ENCODE results near the gene HABP4.

The HABP4 gene

GRCh38 chr9:96524045-96524444 is 74.1 kb downstream of the HABP4 start:
- TF ChIP-seq GATA3 (IDR thresholded peaks at IDR 0.05; ENCODE audit: low read depth, low read length) (no peak), GATA2 (IDR thresholded peaks at IDR 0.05; ENCODE audit: low read depth, low read length) (no peak)

GRCh38 chr9:96524764-96525163 is 74.8 kb downstream of the HABP4 start:
- TF ChIP-seq GATA3 (IDR thresholded peaks at IDR 0.05; ENCODE audit: low read depth, low read length) (no peak), GATA2 (IDR thresholded peaks at IDR 0.05; ENCODE audit: low read depth, low read length) (no peak)

GRCh38 chr9:96532173-96532572 is 82.2 kb downstream of the HABP4 start:
- TF ChIP-seq GATA3 (IDR thresholded peaks at IDR 0.05; ENCODE audit: low read depth, low read length) (no peak), GATA2 (IDR thresholded peaks at IDR 0.05; ENCODE audit: low read depth, low read length) (no peak)

- TF ChIP-seq GATA3 (IDR thresholded peaks at IDR 0.05; ENCODE audit: low read depth, low read length): no peak
- TF ChIP-seq GATA2 (IDR thresholded peaks at IDR 0.05; ENCODE audit: low read depth, low read length): no peak
Observed at GRCh38 chr9:96540106-96540505, 90.1 kb downstream of the HABP4 start.

Measured in SH-SY5Y (cell line).